ENCODE measurements around the gene LHX2.

Gene LHX2

DNA sequence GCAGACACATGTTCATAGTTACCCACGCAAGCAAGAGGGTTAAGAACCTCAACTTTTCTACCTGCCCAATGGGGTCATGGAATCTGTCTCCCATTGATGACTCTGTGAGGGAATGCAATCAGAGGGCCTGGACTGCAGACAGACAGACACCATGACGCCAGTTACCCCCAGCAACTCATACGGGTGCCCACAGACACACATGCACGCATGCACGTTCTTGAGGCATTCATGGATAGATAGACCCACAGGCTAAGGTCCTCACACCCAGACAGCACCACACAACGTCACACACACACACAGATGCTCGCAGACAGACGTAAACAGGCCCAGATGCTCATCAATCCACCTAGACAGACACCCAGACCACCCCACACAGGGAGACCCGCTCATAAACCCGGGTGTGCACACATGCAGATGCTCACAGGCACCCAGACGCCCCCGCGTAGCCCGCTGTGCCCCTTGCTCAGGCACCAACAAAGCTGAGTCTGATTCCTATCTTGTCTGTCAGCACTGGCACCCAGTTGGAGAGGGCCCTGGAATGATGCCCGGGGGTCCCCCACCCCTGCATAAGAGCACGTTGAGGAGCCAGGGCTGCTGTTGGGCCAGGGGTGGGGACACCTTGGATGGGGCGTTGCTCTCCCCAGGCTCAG lies 23.6 kb downstream of the LHX2 start:
- Mint-ChIP-seq H3K27me3 (peaks cover 98% of the 10 kb centered on the region), H3K4me3 (no peak overlapping the region)

DNA sequence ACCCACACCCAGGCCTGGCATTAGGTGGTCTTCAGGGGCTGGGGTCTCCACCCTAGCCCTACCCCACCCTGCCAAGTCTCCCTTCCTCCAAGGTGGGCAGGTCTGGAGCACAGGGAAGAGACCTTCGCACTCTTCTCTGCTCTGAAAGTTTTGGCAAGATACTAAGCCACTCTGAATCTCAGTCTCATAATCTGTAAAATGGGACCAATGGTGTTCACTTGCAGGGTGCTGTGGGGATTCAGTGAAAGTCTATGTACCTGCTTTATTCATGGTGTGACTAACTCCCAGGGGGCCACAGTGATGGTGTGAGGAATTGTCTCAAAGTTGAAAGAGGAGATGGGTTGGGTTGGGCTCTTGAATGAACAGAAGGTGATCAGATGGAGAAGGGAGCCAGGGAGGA lies 25.0 kb downstream of the LHX2 start:
- H3K36me3 Mint-ChIP-seq (ENCODE audit: insufficient read depth) = peaks cover 3% of the 10 kb centered on the region
- H3K27me3 Mint-ChIP-seq = peaks cover 96% of the 10 kb centered on the region
- H3K4me1 Mint-ChIP-seq = no peaks in the 10 kb centered on the region
- no peaks in the 10 kb centered on the region for H3K9me3 Mint-ChIP-seq
- no peak overlapping the region for H3K4me3 Mint-ChIP-seq
- DNase-seq (ENCODE audit: low spot score in 2 of 2) (no peak), ATAC-seq (replicated peaks; ENCODE audit: extremely low read depth, poor library complexity, severe bottlenecking) (no peak)
- no peak overlapping the region for H3K27ac Mint-ChIP-seq (ENCODE audit: low read depth)

More for the DNA sequence above, 23.6 kb downstream of the LHX2 start:
- ATAC-seq (replicated peaks; ENCODE audit: extremely low read depth, poor library complexity, severe bottlenecking) (no peak), DNase-seq (ENCODE audit: low spot score in 2 of 2) (no peak)
- H3K9me3 Mint-ChIP-seq = no peaks in the 10 kb centered on the region
- peaks cover 6% of the 10 kb centered on the region for H3K4me1 Mint-ChIP-seq
- H3K27ac Mint-ChIP-seq (ENCODE audit: low read depth) = no peak overlapping the region
- peaks cover 3% of the 10 kb centered on the region for H3K36me3 Mint-ChIP-seq (ENCODE audit: insufficient read depth)

DNA sequence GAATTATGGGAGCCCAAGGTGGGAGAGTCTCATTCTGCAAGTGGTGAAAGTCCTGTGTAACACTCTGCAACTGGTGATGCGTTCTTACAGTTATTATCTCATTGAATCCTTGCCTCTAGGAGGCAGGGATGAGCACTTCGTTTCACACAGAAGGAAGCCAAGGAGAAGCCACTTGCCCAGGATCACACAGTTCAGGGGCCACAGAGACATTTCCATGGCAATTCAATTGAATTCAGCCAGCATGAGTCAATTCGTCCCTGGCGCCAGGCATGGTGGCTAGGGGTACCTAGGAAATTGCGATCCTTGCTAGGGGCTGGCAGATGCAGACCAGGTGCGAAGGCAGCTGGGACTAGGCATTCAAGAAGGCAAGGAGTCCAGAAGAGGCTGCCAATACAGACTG lies 26.2 kb downstream of the LHX2 start:
- Mint-ChIP-seq H3K4me3 (no peak overlapping the region), H3K27me3 (peaks cover 96% of the 10 kb centered on the region), H3K36me3 (ENCODE audit: insufficient read depth) (peaks cover 3% of the 10 kb centered on the region)

DNA sequence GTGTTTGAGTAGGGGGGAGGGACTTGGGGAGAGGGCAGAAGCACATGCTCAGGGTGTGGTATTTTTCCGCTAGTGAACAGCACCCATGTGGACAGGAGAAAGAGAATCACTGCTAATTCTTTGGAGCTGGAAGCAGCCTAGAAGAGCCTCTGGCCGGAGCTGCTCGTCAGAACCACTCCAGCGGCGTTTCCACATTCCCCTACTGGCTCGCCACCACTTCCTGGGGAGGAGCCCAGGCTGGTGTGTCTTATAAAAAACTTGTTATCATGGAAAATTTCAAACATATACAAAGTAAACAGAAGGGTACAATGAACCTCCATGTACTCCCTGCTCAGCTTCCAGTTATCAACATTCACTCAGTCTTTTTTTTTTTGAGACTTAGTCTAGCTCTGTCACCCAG lies 26.7 kb downstream of the LHX2 start:
- Mint-ChIP-seq H3K27ac (ENCODE audit: low read depth) (no peak overlapping the region), H3K4me1 (no peaks in the 10 kb centered on the region), H3K4me3 (no peak overlapping the region), H3K27me3 (peaks cover 96% of the 10 kb centered on the region), H3K36me3 (ENCODE audit: insufficient read depth) (peaks cover 3% of the 10 kb centered on the region), H3K9me3 (no peaks in the 10 kb centered on the region)
- DNase-seq (ENCODE audit: low spot score in 2 of 2) = no peak
- no peak for ATAC-seq (replicated peaks; ENCODE audit: extremely low read depth, poor library complexity, severe bottlenecking)

More for the DNA sequence above, 26.2 kb downstream of the LHX2 start:
- H3K27ac Mint-ChIP-seq (ENCODE audit: low read depth) = no peak overlapping the region
- no peaks in the 10 kb centered on the region for H3K9me3 Mint-ChIP-seq
- no peaks in the 10 kb centered on the region for H3K4me1 Mint-ChIP-seq
- DNase-seq (ENCODE audit: low spot score in 2 of 2) = no peak
- ATAC-seq (replicated peaks; ENCODE audit: extremely low read depth, poor library complexity, severe bottlenecking) = no peak

DNA sequence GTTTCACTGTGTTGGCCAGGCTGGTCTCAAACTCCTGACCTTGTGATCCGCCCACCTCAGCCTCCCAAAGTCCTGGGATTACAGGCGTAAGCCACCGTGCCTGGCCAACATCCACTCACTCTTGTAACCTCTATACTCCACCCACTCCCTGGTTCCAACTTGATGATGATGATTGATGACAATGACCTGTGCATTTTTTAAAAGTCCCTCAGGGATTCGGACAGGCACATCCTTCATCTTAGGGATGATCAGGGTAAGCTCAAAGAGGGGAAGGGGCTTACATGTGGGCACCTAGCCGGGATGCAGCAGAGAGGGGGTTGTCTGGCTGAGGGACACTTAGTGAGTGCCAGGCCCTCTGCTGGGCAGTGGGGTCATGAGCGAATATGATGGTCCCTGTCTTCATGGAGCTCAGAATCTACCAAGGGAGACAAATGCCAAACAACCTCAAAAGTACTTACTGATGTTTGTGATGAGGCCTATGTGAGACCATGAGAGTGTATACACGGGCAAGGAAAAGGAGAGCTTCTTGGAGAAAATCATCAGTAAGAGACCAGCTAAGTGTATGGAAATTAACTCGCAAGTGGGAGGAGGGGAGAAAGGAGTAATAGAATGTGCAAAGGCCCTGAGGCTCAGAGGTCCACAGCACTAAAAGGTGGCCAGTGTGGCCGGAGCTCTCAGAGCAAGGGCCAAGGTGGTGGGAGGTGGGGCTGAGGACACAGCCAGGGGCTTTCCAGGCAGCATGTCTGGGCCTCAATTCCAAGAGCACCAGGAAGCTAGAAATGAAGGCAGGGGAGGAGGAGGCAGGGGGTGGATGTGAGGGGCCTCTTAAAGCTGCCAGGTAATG lies 27.4 kb downstream of the LHX2 start:
- Mint-ChIP-seq H3K27ac (ENCODE audit: low read depth) (no peak overlapping the region), H3K36me3 (ENCODE audit: insufficient read depth) (peaks cover 3% of the 10 kb centered on the region), H3K9me3 (no peaks in the 10 kb centered on the region), H3K4me3 (no peak overlapping the region), H3K27me3 (peaks cover 96% of the 10 kb centered on the region), H3K4me1 (no peaks in the 10 kb centered on the region)
- no peak for DNase-seq (ENCODE audit: low spot score in 2 of 2)
- no peak for ATAC-seq (replicated peaks; ENCODE audit: extremely low read depth, poor library complexity, severe bottlenecking)

DNA sequence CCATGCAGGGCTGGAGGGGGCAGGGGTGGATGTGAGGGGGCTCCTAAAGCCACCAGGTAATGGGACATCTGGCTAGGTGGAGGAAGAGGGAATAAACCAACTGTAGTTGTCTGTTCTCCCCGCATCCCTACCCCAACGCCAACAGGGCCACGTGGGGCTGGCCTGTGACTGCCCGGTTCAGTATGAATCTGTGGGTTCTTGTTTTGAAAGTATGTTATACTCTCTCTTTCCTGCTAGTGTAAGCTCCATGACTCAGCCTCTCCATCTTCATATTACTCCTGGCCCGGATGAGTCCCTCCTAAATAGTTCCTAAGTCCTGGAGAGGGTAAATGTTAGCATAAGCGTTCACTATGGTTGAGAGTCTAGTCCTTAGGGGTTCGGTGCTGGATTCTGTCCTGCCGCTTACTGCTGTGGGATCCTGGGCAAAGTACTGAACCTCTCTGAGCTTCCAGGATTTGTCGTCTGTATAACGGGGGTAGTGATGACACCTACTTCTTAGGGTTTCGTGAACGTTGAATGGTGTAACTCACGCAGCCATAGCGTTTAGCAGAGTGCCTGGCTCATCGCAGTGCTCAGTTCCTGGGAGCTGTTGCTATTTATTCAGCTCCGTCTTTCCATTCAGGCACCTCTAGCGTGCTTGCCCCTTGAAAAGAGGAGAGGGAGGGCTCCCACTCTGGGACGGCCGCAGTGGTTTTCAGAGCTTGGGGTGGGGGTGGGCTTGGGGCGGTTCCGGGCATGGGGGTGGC lies 28.8 kb downstream of the LHX2 start:
- no peaks in the 10 kb centered on the region for H3K4me1 Mint-ChIP-seq
- H3K36me3 Mint-ChIP-seq (ENCODE audit: insufficient read depth) = peaks cover 3% of the 10 kb centered on the region
- ATAC-seq (replicated peaks; ENCODE audit: extremely low read depth, poor library complexity, severe bottlenecking) (no peak), DNase-seq (ENCODE audit: low spot score in 2 of 2) (no peak)
- H3K27ac Mint-ChIP-seq (ENCODE audit: low read depth) = no peak overlapping the region
- peaks cover 97% of the 10 kb centered on the region for H3K27me3 Mint-ChIP-seq
- no peaks in the 10 kb centered on the region for H3K9me3 Mint-ChIP-seq
- H3K4me3 Mint-ChIP-seq = peak overlapping the region; percentile 29

DNA sequence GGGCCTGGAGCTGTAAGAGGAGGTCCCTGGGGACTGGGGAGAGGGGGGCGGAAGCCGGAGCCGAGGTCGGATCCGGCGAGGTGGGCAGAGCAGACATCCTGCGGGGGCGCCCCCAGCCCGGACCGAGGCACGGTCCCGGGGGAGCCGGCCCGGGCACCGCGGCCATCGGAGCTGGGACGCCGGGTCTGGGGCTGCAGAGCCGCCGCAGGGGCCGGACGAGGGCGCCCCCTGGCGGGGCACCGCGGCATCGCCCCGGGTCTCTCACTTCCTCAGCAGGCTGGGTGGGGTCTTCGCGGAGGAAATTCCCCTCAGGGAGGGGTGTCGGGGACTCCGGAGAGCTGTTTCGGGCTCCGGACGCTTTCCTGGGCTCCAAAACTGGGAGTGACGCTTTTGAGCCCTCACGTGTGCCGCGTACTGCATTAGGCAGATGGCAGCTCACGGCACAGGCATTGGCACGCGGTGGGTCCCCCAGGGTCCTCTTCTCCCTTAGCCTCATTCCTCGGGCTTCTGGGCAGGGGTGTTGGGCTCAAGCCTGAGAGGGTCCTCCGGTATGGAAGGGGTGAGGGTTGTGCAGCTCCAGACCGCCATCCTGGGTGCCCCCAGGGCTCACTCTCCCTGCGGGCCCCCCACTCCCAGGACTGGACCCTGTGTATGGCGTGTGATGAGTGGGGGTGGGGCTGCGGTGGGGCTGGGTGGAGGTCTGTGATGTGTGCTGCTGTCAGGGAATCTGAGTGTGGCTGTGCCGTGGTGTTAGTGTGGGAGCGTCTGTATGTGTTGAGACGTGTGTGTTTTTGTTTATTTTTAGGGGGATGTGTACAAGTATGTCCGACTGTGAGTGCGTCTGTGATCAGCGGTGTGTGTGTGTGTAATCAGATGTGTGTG lies 29.6 kb downstream of the LHX2 start:
- Mint-ChIP-seq H3K4me1 (no peaks in the 10 kb centered on the region), H3K9me3 (no peaks in the 10 kb centered on the region), H3K36me3 (ENCODE audit: insufficient read depth) (peaks cover 3% of the 10 kb centered on the region), H3K4me3 (no peak overlapping the region), H3K27ac (ENCODE audit: low read depth) (no peak overlapping the region), H3K27me3 (peaks cover 95% of the 10 kb centered on the region)
- ATAC-seq (replicated peaks; ENCODE audit: extremely low read depth, poor library complexity, severe bottlenecking) = no peak
- DNase-seq (ENCODE audit: low spot score in 2 of 2) = peak; percentile 21 to 35

DNA sequence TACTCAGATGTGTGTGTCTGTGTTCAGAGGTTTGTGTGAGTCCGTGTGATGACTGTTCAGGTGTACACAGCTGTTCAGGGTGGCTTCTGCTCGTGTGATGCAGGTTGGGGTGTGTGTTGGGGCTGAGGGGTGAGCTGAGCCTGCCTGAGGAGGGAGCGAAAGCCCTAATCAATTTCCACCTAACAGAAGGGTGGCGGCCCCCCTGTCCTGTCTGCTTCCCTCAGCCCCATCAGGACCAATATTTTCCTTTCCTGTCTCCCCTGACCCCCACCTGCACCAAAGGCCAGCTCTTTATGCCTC lies 30.2 kb downstream of the LHX2 start:
- H3K27me3 Mint-ChIP-seq = peaks cover 95% of the 10 kb centered on the region
- H3K9me3 Mint-ChIP-seq = no peaks in the 10 kb centered on the region
- H3K4me3 Mint-ChIP-seq = no peak overlapping the region

DNA sequence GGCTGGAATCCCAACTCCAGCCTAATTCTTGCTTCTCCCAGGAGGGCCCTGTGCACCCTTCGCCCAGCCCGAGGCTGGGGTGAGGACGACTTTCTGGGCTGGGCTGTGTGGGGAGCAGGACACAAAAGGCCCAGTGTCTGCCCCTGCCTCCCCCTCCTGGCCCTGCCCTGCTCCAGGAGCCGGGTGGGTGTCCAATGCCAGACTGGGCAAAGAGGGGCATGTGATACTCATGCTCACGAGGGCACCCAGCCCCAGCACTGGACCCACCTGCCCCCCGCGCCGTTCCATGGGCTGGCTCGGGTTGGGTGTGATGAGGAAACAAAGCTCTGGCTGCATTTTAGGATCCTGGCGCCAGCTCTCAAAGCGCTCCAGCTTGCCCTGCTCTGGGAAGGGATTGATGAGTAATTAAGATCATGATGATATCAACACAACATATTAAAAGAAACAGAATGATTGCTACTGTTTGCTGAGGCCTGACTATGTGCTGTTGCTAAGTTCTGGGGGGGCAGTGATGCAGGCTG lies 30.7 kb downstream of the LHX2 start:
- peaks cover 3% of the 10 kb centered on the region for H3K36me3 Mint-ChIP-seq (ENCODE audit: insufficient read depth)
- ATAC-seq (replicated peaks; ENCODE audit: extremely low read depth, poor library complexity, severe bottlenecking) = no peak
- no peak for DNase-seq (ENCODE audit: low spot score in 2 of 2)
- H3K27ac Mint-ChIP-seq (ENCODE audit: low read depth) = no peak overlapping the region
- no peaks in the 10 kb centered on the region for H3K9me3 Mint-ChIP-seq
- no peak overlapping the region for H3K4me3 Mint-ChIP-seq
- peaks cover 95% of the 10 kb centered on the region for H3K27me3 Mint-ChIP-seq
- no peaks in the 10 kb centered on the region for H3K4me1 Mint-ChIP-seq

More for the DNA sequence above, 30.2 kb downstream of the LHX2 start:
- Mint-ChIP-seq H3K36me3 (ENCODE audit: insufficient read depth) (peaks cover 3% of the 10 kb centered on the region), H3K4me1 (no peaks in the 10 kb centered on the region), H3K27ac (ENCODE audit: low read depth) (no peak overlapping the region)
- ATAC-seq (replicated peaks; ENCODE audit: extremely low read depth, poor library complexity, severe bottlenecking) = no peak
- DNase-seq (ENCODE audit: low spot score in 2 of 2) = no peak

DNA sequence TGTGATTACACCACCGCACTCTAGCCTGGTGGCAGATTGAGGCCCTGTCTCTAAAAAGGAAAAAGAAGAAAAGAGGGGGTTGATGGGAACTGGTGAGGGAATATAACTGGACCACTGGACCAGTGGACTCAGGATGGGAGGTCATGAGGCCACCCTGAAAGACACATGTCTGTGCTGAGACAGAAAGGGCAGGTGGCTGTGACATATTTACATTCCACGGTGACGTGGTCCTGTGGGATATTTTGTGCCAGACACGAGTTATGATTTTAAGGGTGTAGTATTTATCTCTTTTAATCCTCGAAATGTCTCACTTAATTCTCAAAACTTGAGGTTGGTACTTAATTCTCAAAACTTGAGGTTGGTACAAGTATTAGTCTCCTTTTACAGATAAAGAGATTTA lies 32.9 kb downstream of the LHX2 start:
- ATAC-seq (replicated peaks; ENCODE audit: extremely low read depth, poor library complexity, severe bottlenecking) = no peak
- H3K4me3 Mint-ChIP-seq = no peak overlapping the region
- no peaks in the 10 kb centered on the region for H3K4me1 Mint-ChIP-seq

DNA sequence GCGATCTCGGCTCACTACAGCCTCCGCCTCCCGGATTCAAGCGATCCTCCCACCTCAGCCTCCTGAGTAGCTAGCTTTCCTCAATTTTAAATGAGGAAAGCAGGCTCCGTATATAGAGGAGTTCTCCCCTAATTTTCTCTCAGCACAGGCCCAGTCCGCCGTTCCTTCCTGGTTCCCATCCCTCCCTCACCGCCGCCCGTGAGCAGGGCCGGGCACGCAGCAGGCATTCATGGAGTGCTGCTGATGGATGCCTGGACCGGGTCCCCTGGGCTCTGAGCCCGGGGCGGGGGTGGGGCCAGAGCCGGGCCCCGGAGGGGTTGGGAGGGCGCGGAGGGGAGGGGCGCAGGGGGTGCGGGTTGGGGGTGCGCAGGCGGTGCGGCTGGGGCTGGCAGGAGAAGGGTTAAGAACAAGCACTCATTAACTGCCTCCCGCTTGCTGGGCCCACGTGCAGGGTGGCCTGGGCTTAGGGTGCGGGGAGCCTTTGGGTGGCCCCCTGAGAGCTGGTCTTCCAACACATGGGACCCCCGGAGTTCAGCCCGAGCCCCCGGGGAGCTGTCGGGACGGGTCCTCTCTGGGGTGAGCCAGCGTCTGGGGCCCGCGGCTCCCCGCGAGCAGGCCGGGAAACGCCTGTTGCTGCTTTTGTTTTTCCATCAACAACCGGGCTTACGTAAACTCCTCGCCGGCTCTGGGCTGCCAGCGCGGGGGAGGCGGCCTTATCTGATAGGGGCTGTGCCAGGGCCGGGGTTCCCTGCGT lies 33.7 kb downstream of the LHX2 start:
- H3K27ac Mint-ChIP-seq (ENCODE audit: low read depth) = no peak overlapping the region
- H3K36me3 Mint-ChIP-seq (ENCODE audit: insufficient read depth) = no peaks in the 10 kb centered on the region
- no peak for ATAC-seq (replicated peaks; ENCODE audit: extremely low read depth, poor library complexity, severe bottlenecking)
- no peaks in the 10 kb centered on the region for H3K9me3 Mint-ChIP-seq
- no peak overlapping the region for H3K4me3 Mint-ChIP-seq
- peaks cover 91% of the 10 kb centered on the region for H3K27me3 Mint-ChIP-seq
- H3K4me1 Mint-ChIP-seq = no peaks in the 10 kb centered on the region
- DNase-seq (ENCODE audit: low spot score in 2 of 2) = no peak

More for the DNA sequence above, 32.9 kb downstream of the LHX2 start:
- Mint-ChIP-seq H3K27me3 (peaks cover 94% of the 10 kb centered on the region), H3K27ac (ENCODE audit: low read depth) (no peak overlapping the region), H3K9me3 (no peaks in the 10 kb centered on the region), H3K36me3 (ENCODE audit: insufficient read depth) (no peaks in the 10 kb centered on the region)
- no peak for DNase-seq (ENCODE audit: low spot score in 2 of 2)

Data from central memory CD8-positive, alpha-beta T cell (primary cell).